T-helper 1 cell (primary cell): ENCODE data around the gene EVI5.
"Not testable (repeated sequence)": the region's sequence is repeated elsewhere in the genome, so short reads cannot be mapped to it uniquely, and the experiment has no call there.

ENCODE experiments used
- DNase-seq, 5 donors: peaks; one replicate each; pipeline ENCODE4 v3.0.0-alpha.2; 2012 to 2020

The EVI5 gene

GRCh38 chr1:92679980-92680379, 104.9 kb downstream of the EVI5 start:
- no peak for DNase-seq

- no peak for DNase-seq
Measured at GRCh38 chr1:92663775-92664174, 121.1 kb downstream of the EVI5 start.

GRCh38 chr1:92662048-92662447, 122.9 kb downstream of the EVI5 start:
- no peak for DNase-seq

GRCh38 chr1:92657701-92658100, 127.2 kb downstream of the EVI5 start:
- DNase-seq: no peak

- no peak for DNase-seq
Measured at GRCh38 chr1:92655197-92655801, 129.6 kb downstream of the EVI5 start.

- DNase-seq: peak in 1 of 5 donors; percentile 24
Measured at GRCh38 chr1:92653605-92654381, 131.1 kb downstream of the EVI5 start.

- DNase-seq: not testable (repeated sequence)
Measured at GRCh38 chr1:92640686-92641085, 144.2 kb downstream of the EVI5 start.

GRCh38 chr1:92638498-92638897, 146.4 kb downstream of the EVI5 start:
- no peak for DNase-seq

- DNase-seq: not testable (repeated sequence)
Measured at GRCh38 chr1:92635203-92635602, 149.7 kb downstream of the EVI5 start.

GRCh38 chr1:92623187-92623778, 161.6 kb downstream of the EVI5 start:
- DNase-seq: peak in 1 of 5 donors; percentile 22

GRCh38 chr1:92619466-92620189, 165.3 kb downstream of the EVI5 start:
- no peak for DNase-seq

- no peak for DNase-seq
Measured at GRCh38 chr1:92601044-92601443, 183.9 kb downstream of the EVI5 start.

- peak in 1 of 5 donors; percentile 38 for DNase-seq
Measured at GRCh38 chr1:92599184-92599583, 185.7 kb downstream of the EVI5 start.

GRCh38 chr1:92589361-92589760, 195.5 kb downstream of the EVI5 start:
- DNase-seq: not testable (repeated sequence)

GRCh38 chr1:92587445-92587844, 197.5 kb downstream of the EVI5 start:
- DNase-seq: peak in 1 of 5 donors; percentile 25

GRCh38 chr1:92585831-92586230, 199.1 kb downstream of the EVI5 start:
- DNase-seq: no peak

GRCh38 chr1:92584810-92585209, 200.1 kb downstream of the EVI5 start:
- not testable (repeated sequence) for DNase-seq

GRCh38 chr1:92583821-92584760, 200.8 kb downstream of the EVI5 start:
- peak in 1 of 5 donors; percentile 83 for DNase-seq

- DNase-seq: no peak
Measured at GRCh38 chr1:92577261-92577895, 207.5 kb downstream of the EVI5 start.

GRCh38 chr1:92575123-92575522, 209.8 kb downstream of the EVI5 start:
- no peak for DNase-seq

- DNase-seq: no peak
Measured at GRCh38 chr1:92572520-92572919, 212.4 kb downstream of the EVI5 start.

GRCh38 chr1:92571578-92571977, 213.3 kb downstream of the EVI5 start:
- DNase-seq: no peak
